SK-N-SH (cell line): Measurements from ENCODE around the gene AHRR.

Experiments used
- CHD2 ChIP-seq: fragments of 150-350 bp; IDR thresholded peaks from 2 replicates; pipeline ENCODE4 v1.6.1; 2018; ENCODE audit warnings: low read length; ENCODE audit not compliant: partially characterized antibody
- CTCF ChIP-seq: fragments of 200-600 bp; sonication (generic); IDR thresholded peaks from 2 replicates; pipeline ENCODE4 v1.6.1; 2017; ENCODE audit warnings: antibody characterized with exemption, mild to moderate bottlenecking, moderate library complexity
- POLR2AphosphoS5 ChIP-seq: IDR thresholded peaks from 2 replicates; pipeline ENCODE4 v1.6.1; 2012; ENCODE audit warnings: low read depth, low read length
- REST ChIP-seq: IDR thresholded peaks from 2 replicates; pipeline ENCODE4 v1.6.1; 2012; ENCODE audit warnings: mild to moderate bottlenecking, low read depth, low read length, moderate library complexity

GRCh38 chr5:476102-476813 lies 154.7 kb downstream of the AHRR start:
- TF ChIP-seq CTCF (no peak), CHD2 (no peak), REST (no peak), POLR2AphosphoS5 (no peak)
